Cardiac fibroblast (primary cell): ENCODE results near the gene SERINC5.
"Not testable (repeated sequence)": the region's sequence is repeated elsewhere in the genome, so short reads cannot be mapped to it uniquely, and the experiment has no call there.

ENCODE experiments used
- DNase-seq, 2 donors: peaks; one replicate each; pipeline versions ENCODE4 v3.0.0 to v3.0.0-alpha.2; 2010; ENCODE audit warnings: low read depth in 2 of 2
- H3K4me3 ChIP-seq, 2 donors: replicated peaks in 1 of 2; 1 replicate in 1 of 2; 2 replicates in 1 of 2; pipeline ENCODE4 v1.5.1; 2011; ENCODE audit warnings: low read depth in 2 of 2, low read length in 2 of 2, mild to moderate bottlenecking in 2 of 2, moderate library complexity in 1 of 2
- CTCF ChIP-seq: IDR thresholded peaks from one replicate; pipeline ENCODE4 v1.5.1; 2011; ENCODE audit warnings: low read depth, mild to moderate bottlenecking, low read length, inconsistent platforms

The SERINC5 gene

DNA sequence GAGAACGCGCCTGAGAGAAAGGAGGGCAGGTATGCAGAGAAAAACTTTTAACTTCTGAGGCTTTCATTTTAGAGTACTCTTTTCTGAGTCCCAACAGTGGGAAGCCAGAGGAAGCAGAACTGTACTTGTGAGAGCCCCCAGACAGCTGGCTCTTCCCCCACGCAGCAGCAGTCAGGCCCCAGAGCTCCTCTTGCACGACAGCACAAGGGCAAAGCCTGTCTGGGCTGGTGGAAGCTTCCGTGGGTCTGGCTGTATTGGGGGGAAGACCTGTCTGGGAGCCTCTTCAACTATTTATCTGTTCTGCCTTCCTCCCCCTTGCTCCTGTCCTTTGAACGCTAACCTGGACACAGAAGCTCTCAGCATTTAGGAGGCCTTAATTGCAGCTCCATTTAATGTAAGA is 152.5 kb downstream of the SERINC5 start:
- no peak for TF ChIP-seq CTCF
- H3K4me3 ChIP-seq, result no peak overlapping the region
- no peak for DNase-seq

GRCh38 chr5:80101993-80102392 is 153.9 kb downstream of the SERINC5 start:
- DNase-seq, result no peak
- no peak overlapping the region for H3K4me3 ChIP-seq
- TF ChIP-seq CTCF, result no peak

DNA sequence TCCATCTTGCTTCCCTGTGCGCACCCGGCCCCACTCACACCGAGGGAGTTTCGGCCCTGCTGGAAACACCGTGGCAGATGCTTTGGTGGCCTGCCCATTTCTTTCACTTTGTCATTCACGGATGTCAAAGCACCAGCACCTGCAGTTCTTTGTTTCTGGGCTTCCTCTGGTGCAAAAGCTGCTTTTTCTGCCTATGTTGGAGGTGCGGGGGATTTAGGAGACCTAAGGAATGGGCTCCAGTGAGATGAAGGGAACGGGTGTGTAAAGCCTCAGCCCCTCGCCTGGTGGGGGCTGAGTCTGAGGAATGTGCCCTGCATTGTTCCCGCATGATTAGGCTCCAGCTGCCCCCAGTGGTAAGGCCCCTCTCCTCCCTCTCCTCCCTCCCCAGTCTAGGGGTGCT is 158.4 kb downstream of the SERINC5 start:
- no peak for TF ChIP-seq CTCF
- DNase-seq, result no peak

GRCh38 chr5:80094236-80094738 is 161.6 kb downstream of the SERINC5 start:
- H3K4me3 ChIP-seq, result no peak overlapping the region
- no peak for TF ChIP-seq CTCF
- DNase-seq, result no peak

More for the DNA sequence above, 158.4 kb downstream of the SERINC5 start:
- H3K4me3 ChIP-seq, result no peak overlapping the region

DNA sequence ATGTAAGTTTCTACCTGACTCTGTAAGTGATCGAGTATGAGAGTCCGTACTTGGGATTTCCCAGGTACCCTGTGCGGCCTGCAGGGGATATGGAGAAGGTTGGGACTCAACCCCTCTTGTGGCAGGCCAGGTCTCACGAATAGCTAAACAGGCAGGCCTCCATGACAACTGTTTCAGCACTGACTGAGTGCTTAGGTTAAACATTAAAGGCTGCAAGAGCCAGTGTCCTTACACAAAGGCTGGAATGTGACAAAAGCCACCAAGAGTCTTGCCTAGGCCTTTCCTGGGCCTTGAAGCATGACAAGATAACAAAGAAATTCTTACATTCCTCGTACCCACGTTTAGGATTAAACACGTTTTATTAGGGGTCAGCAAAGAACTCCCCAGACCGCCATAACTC is 162.1 kb downstream of the SERINC5 start:
- DNase-seq, result no peak
- H3K4me3 ChIP-seq, result no peak overlapping the region
- no peak for TF ChIP-seq CTCF

DNA sequence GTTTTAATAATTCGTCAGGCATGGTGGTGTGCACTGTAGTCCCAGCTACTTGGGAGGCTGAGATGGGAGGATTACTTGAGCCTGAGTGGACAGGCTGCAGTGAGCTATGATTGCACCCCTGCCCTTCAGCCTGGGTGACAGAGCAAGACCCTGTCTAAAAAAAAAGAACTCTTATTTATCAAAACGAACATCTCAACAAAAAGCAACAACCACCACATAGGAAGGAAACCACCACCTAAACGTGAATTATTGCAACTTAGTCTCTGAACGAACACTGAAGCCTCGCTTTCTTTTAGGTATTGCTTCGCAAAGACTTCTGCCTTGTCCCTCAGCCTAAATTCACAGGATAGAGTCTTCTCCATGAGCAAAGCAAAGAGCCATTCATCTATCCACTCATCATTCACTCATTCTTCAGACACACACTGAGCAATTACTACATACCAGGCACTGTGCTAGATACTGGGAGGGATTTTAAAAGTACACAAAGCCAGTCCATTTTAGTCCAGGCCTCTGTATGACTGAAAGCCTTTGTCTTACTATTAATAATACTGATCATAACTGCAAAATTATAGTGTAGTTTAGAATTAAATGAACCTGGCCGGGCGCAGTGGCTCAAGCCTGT is 163.3 kb downstream of the SERINC5 start:
- no peak for TF ChIP-seq CTCF
- H3K4me3 ChIP-seq, result no peak overlapping the region
- DNase-seq, result no peak

DNA sequence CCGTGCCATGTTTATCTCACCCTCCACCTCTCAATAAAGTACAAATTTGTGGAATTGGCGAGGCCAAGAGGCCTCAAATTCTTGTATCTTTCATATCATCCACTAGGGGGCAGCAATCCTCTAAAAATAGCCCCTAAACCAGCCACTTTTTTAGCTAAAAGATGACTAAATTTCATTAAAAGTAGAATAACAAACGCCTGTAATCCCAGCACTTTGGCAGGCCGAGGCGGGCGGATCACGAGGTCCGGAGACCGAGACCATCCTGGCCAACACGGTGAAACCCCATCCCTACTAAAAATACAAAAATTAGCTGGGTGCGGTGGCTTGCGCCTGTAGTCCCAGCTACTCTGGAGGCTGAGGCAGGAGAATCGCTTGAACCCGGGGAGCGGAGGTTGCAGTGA is 164.1 kb downstream of the SERINC5 start:
- peak; percentile 48 for TF ChIP-seq CTCF
- not testable (repeated sequence) for H3K4me3 ChIP-seq
- peak; percentile 74 to 75 for DNase-seq
